ENCODE data around the gene WDR33.

WDR33 gene

GRCh38 chr2:127740665-127741288 lies 70.2 kb downstream of the WDR33 start:
- Histone ChIP-seq H3K27me3 (no peaks in the 10 kb centered on the region), H3K36me3 (peaks cover 0 to 11% (median 7%) of the 10 kb centered on the region in 3 donors), H3K27ac (no peak overlapping the region), H3K4me3 (no peak overlapping the region), H3K4me1 (no peaks in the 10 kb centered on the region), H3K9me3 (no peaks in the 10 kb centered on the region)
- DNase-seq, result no peak
- intact Hi-C loops (cut with DNase I; ENCODE audit: low total_unique reads), result no loop called here
- TF ChIP-seq CTCF (IDR thresholded peaks at IDR 0.05), result no peak

GRCh38 chr2:127739800-127740199 lies 71.2 kb downstream of the WDR33 start:
- H3K27me3 ChIP-seq, result no peaks in the 10 kb centered on the region
- no peak overlapping the region for H3K27ac ChIP-seq
- peaks cover 0 to 4% (median under 1%) of the 10 kb centered on the region in 4 donors for H3K4me1 ChIP-seq
- no peak overlapping the region for H3K4me3 ChIP-seq
- TF ChIP-seq CTCF (IDR thresholded peaks at IDR 0.05), result no peak
- DNase-seq, result no peak
- intact Hi-C loops (cut with DNase I; ENCODE audit: low total_unique reads), result no loop called here
- peaks cover 0 to 7% (median 7%) of the 10 kb centered on the region in 3 donors for H3K36me3 ChIP-seq
- H3K9me3 ChIP-seq, result no peaks in the 10 kb centered on the region

- no peak for TF ChIP-seq CTCF (IDR thresholded peaks at IDR 0.05)
- no peaks in the 10 kb centered on the region for H3K27me3 ChIP-seq
- peaks cover 0 to 7% (median 0%) of the 10 kb centered on the region in 3 donors for H3K36me3 ChIP-seq
- intact Hi-C loops (cut with DNase I; ENCODE audit: low total_unique reads), result no loop called here
- H3K27ac ChIP-seq, result no peak overlapping the region
- H3K9me3 ChIP-seq, result no peaks in the 10 kb centered on the region
- DNase-seq, result no peak
- peaks cover 0 to 18% (median 6%) of the 10 kb centered on the region in 4 donors for H3K4me1 ChIP-seq
- no peak overlapping the region for H3K4me3 ChIP-seq
Measured at GRCh38 chr2:127737892-127738291, 73.1 kb downstream of the WDR33 start.

- intact Hi-C loops (cut with DNase I; ENCODE audit: low total_unique reads), result no loop called here
- no peak overlapping the region for H3K4me3 ChIP-seq
- peaks cover 0 to 18% (median 6%) of the 10 kb centered on the region in 4 donors for H3K4me1 ChIP-seq
- peaks cover 0 to 7% (median 0%) of the 10 kb centered on the region in 3 donors for H3K36me3 ChIP-seq
- no peaks in the 10 kb centered on the region for H3K27me3 ChIP-seq
- H3K27ac ChIP-seq, result no peak overlapping the region
- no peak for DNase-seq
- TF ChIP-seq CTCF (IDR thresholded peaks at IDR 0.05), result no peak
- H3K9me3 ChIP-seq, result no peaks in the 10 kb centered on the region
Measured at GRCh38 chr2:127735537-127736399, 75.2 kb downstream of the WDR33 start.

GRCh38 chr2:127735044-127735443 lies 75.9 kb downstream of the WDR33 start:
- H3K4me3 ChIP-seq, result no peak overlapping the region
- H3K27ac ChIP-seq, result no peak overlapping the region
- no peak for DNase-seq
- H3K27me3 ChIP-seq, result no peaks in the 10 kb centered on the region
- no peaks in the 10 kb centered on the region for H3K9me3 ChIP-seq
- TF ChIP-seq CTCF (IDR thresholded peaks at IDR 0.05), result no peak
- intact Hi-C loops (cut with DNase I; ENCODE audit: low total_unique reads), result no loop called here
- H3K4me1 ChIP-seq, result peaks cover 0 to 18% (median 6%) of the 10 kb centered on the region in 4 donors
- H3K36me3 ChIP-seq, result peaks cover 0 to 6% (median 0%) of the 10 kb centered on the region in 3 donors

Data from tibial artery (tissue), 4 donors.